ENCODE results near the gene SFT2D1.

- no peak for TF ChIP-seq CTCF (IDR thresholded peaks at IDR 0.05)
- TF ChIP-seq POLR2A (IDR thresholded peaks at IDR 0.05), result no peak
Observed at GRCh38 chr6:166308769-166309589, 33.4 kb downstream of the SFT2D1 start.
